Left ventricle myocardium inferior (tissue), 1 donor: ENCODE results near the gene JDP2. TPM values are rescaled to one million over a fixed set of nuclear protein-coding genes. Genes with fewer than 3 reads are reported as not detected.

Experiments used
- DNase-seq: peaks from one replicate; pipeline ENCODE4 v3.0.0-alpha.2; 2020
- H3K27ac ChIP-seq: fragments of 200-600 bp; replicated peaks from 2 replicates; pipeline ENCODE4 v1.8.0; 2021
- H3K27me3 ChIP-seq: fragments of 200-600 bp; 2 replicates; pipeline ENCODE4 v1.8.0; 2021; ENCODE audit warnings: low read depth
- H3K36me3 ChIP-seq: fragments of 200-600 bp; 2 replicates; pipeline ENCODE4 v1.8.0; 2021
- H3K4me1 ChIP-seq: fragments of 200-600 bp; 2 replicates; pipeline ENCODE4 v1.8.0; 2021
- H3K4me3 ChIP-seq: fragments of 200-600 bp; 2 replicates; pipeline ENCODE4 v1.8.0; 2021; ENCODE audit warnings: mild to moderate bottlenecking, moderate library complexity
- H3K9me3 ChIP-seq: fragments of 200-600 bp; replicated peaks from 2 replicates; pipeline ENCODE4 v1.8.0; 2021
- CTCF ChIP-seq: fragments of 200-600 bp; IDR thresholded peaks from 2 replicates; pipeline ENCODE4 v1.8.0; 2021; ENCODE audit warnings: antibody characterized with exemption, mild to moderate bottlenecking, borderline replicate concordance
- intact Hi-C: fragments of 100-400 bp; cut with micrococcal nuclease; formaldehyde crosslinking; loops from one replicate; pipeline ENCODE4 v1.11.0; 2022
- total RNA-seq: library from RNA; stranded (reverse); fragmentation: NEBNext Ultra II Directional; extraction: Animal tissue kit (Norgen Biotek cat#: 25700); gene quantifications from one replicate; pipeline ENCODE4 v1.2.1, GENCODE V29; 2021
- donor health status: DM: no; HTN: yes; CAD: no; lungs with severe emphysema.

Gene JDP2
- total RNA-seq, 1 donor from 2014 or later: 21.9 TPM

GRCh38 chr14:75461303-75461702 is 33.5 kb downstream of the JDP2 start:
- TF ChIP-seq CTCF: no peak
- Histone ChIP-seq H3K4me3 (no peak overlapping the region), H3K4me1 (peaks cover 76% of the 10 kb centered on the region), H3K36me3 (peaks cover 53% of the 10 kb centered on the region), H3K27ac (no peak overlapping the region), H3K27me3 (no peaks in the 10 kb centered on the region), H3K9me3 (no peaks in the 10 kb centered on the region)
- intact Hi-C loops: no loop called here
- no peak for DNase-seq

GRCh38 chr14:75461755-75462349 is 34.0 kb downstream of the JDP2 start:
- DNase-seq: no peak
- no peaks in the 10 kb centered on the region for H3K27me3 ChIP-seq
- H3K9me3 ChIP-seq: no peaks in the 10 kb centered on the region
- intact Hi-C loops: no loop called here
- TF ChIP-seq CTCF: no peak
- no peak overlapping the region for H3K27ac ChIP-seq
- peaks cover 48% of the 10 kb centered on the region for H3K36me3 ChIP-seq
- no peak overlapping the region for H3K4me3 ChIP-seq
- peaks cover 75% of the 10 kb centered on the region for H3K4me1 ChIP-seq

DNA sequence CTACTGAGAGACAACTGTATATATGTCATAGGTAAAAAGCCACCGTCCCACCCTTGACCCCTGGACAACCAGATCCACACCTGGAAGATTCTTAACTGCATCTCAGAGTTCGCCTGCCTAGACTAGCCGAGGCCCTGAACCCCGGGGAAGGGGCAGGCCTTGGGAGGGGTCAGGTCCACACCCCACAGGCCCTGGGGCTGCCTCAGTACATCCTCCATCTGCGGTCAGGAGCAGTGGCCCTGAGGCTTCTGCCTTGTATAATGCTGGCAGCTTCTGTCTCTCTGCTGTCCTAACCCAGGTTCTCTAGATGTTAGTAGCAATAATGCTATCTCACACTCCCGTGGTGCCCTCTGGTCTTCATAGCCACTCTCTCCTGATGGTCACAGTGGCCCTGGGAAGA is 36.8 kb downstream of the JDP2 start:
- Histone ChIP-seq H3K4me3 (no peak overlapping the region), H3K27ac (peak overlapping the region; percentile 7), H3K36me3 (peaks cover 52% of the 10 kb centered on the region), H3K4me1 (peaks cover 61% of the 10 kb centered on the region), H3K9me3 (no peaks in the 10 kb centered on the region), H3K27me3 (no peaks in the 10 kb centered on the region)
- intact Hi-C loops: no loop called here
- DNase-seq: no peak
- TF ChIP-seq CTCF: no peak

- Histone ChIP-seq H3K9me3 (no peaks in the 10 kb centered on the region), H3K27me3 (no peaks in the 10 kb centered on the region), H3K4me3 (no peak overlapping the region), H3K27ac (no peak overlapping the region), H3K36me3 (peaks cover 57% of the 10 kb centered on the region), H3K4me1 (peaks cover 32% of the 10 kb centered on the region)
- intact Hi-C loops: no loop called here
- no peak for DNase-seq
- TF ChIP-seq CTCF: no peak
Measured at GRCh38 chr14:75467763-75468162, 39.9 kb downstream of the JDP2 start.

DNA sequence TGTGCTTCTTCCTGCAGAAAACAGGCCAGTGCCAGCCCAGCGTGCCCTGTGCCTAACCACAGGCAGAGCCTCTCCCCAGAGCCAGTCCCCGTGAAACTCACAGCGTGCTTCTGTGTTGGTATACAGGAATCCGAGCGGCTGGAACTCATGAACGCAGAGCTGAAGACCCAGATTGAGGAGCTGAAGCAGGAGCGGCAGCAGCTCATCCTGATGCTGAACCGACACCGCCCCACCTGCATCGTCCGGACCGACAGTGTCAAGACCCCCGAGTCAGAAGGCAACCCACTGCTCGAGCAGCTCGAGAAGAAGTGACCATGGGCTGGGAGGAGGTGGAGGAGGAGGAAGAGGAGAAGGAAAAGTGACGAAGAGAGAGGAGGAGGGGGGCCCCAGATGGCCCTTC is 41.3 kb downstream of the JDP2 start:
- peaks cover 24% of the 10 kb centered on the region for H3K4me1 ChIP-seq
- intact Hi-C loops: no loop called here
- peaks cover 61% of the 10 kb centered on the region for H3K36me3 ChIP-seq
- no peaks in the 10 kb centered on the region for H3K9me3 ChIP-seq
- H3K27me3 ChIP-seq: no peaks in the 10 kb centered on the region
- no peak for DNase-seq
- H3K4me3 ChIP-seq: no peak overlapping the region
- H3K27ac ChIP-seq: no peak overlapping the region
- no peak for TF ChIP-seq CTCF
